ENCODE measurements around the gene PSD. TPM values are rescaled to one million over a fixed set of nuclear protein-coding genes. Genes with fewer than 3 reads are reported as not detected.

Gene PSD
- polyA plus RNA-seq, 1 experiment: 1.8 TPM

- TF ChIP-seq, protein P1, sequence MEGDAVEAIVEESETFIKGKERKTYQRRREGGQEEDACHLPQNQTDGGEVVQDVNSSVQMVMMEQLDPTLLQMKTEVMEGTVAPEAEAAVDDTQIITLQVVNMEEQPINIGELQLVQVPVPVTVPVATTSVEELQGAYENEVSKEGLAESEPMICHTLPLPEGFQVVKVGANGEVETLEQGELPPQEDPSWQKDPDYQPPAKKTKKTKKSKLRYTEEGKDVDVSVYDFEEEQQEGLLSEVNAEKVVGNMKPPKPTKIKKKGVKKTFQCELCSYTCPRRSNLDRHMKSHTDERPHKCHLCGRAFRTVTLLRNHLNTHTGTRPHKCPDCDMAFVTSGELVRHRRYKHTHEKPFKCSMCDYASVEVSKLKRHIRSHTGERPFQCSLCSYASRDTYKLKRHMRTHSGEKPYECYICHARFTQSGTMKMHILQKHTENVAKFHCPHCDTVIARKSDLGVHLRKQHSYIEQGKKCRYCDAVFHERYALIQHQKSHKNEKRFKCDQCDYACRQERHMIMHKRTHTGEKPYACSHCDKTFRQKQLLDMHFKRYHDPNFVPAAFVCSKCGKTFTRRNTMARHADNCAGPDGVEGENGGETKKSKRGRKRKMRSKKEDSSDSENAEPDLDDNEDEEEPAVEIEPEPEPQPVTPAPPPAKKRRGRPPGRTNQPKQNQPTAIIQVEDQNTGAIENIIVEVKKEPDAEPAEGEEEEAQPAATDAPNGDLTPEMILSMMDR (IDR thresholded peaks at IDR 0.05; ENCODE audit: insufficient read depth, low read depth, low read length): no peak
- Histone ChIP-seq H3K36me3 (ENCODE audit: control insufficient read depth, insufficient read depth, low read length) (peaks cover 24% of the 10 kb centered on the region), H3K4me3 (ENCODE audit: low read depth, low read length) (no peak overlapping the region), H3K27me3 (ENCODE audit: control insufficient read depth, insufficient read depth, low read length) (no peaks in the 10 kb centered on the region)
- ChIA-PET POLR2A (no interaction called here), CTCF (interaction anchor here (0.8 to 15.2 kb wide), 26 partner anchors 11 to 265 kb away, joined by 3 to 222 read pairs (median 4); partner anchors contain the start of genes CUEDC2, ELOVL3, FBXL15 and PITX3)
- no peak for DNase-seq (ENCODE audit: low read depth)
Measured at GRCh38 chr10:102400076-102400475, 18.5 kb downstream of the PSD start.

- POLR2A ChIA-PET: interaction anchor here (0.6 kb wide), 1 partner anchor 174 kb away, joined by 3 read pairs; the partner anchor contains the start of gene ELOVL3
- Histone ChIP-seq H3K36me3 (ENCODE audit: control insufficient read depth, insufficient read depth, low read length) (peaks cover 24% of the 10 kb centered on the region), H3K4me3 (ENCODE audit: low read depth, low read length) (peak overlapping the region; percentile 48), H3K27me3 (ENCODE audit: control insufficient read depth, insufficient read depth, low read length) (no peaks in the 10 kb centered on the region)
- no peak for DNase-seq (ENCODE audit: low read depth)
- CTCF ChIA-PET: interaction anchor here (0.5 to 15.2 kb wide), 34 partner anchors 11 to 879 kb away, joined by 3 to 222 read pairs (median 4); partner anchors contain the start of genes CUEDC2, ELOVL3, FBXL15 and GBF1
- TF ChIP-seq, protein P1 (IDR thresholded peaks at IDR 0.05; ENCODE audit: insufficient read depth, low read depth, low read length): peak; percentile 86
Measured at GRCh38 chr10:102399217-102400021, 19.2 kb downstream of the PSD start.

DNA sequence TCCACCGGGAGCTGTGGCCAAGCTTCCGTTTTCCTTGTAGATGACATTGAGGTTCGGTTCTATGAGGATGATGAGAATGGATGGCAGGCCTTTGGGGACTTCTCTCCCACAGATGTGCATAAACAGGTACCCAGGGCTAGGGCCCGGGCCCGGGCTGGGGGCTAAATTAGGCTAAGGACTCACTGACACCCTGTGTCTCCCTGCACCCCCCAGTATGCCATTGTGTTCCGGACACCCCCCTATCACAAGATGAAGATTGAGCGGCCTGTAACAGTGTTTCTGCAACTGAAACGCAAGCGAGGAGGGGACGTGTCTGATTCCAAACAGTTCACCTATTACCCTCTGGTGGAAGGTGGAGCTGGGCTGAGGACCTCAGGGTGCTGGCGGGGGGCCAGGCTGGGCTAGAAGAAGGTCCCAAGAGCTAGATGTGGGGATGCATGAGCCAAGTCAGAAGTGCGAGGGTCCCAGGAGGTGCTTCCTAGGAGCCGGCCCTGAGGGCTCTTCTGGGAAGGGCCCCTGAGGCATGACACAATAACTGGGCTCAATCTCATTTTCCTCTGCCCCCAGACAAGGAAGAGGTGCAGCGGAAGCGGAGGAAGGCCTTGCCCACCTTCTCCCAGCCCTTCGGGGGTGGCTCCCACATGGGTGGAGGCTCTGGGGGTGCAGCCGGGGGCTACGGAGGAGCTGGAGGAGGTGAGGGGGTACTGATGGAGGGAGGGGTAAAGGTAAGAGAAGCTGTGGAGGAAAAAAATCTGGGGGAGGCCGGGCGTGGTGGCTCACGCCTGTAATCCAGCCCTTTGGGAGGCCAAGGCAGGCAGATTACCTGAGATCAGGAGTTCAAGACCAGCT is 20.2 kb downstream of the PSD start:
- TF ChIP-seq, protein P1 (IDR thresholded peaks at IDR 0.05; ENCODE audit: insufficient read depth, low read depth, low read length): no peak
- ChIA-PET POLR2A (no interaction called here), CTCF (interaction anchor here (0.5 to 15.2 kb wide), 19 partner anchors 10 to 880 kb away, joined by 3 to 222 read pairs (median 4); partner anchors contain the start of genes FBXL15, GBF1 and PITX3)
- Histone ChIP-seq H3K4me3 (ENCODE audit: low read depth, low read length) (no peak overlapping the region), H3K36me3 (ENCODE audit: control insufficient read depth, insufficient read depth, low read length) (peaks cover 24% of the 10 kb centered on the region), H3K27me3 (ENCODE audit: control insufficient read depth, insufficient read depth, low read length) (no peaks in the 10 kb centered on the region)
- DNase-seq (ENCODE audit: low read depth): no peak

- ChIA-PET CTCF (interaction anchor here (2.4 to 15.2 kb wide), 6 partner anchors 14 to 228 kb away, joined by 9 to 222 read pairs (median 31); partner anchors contain the start of gene FBXL15), POLR2A (no interaction called here)
- TF ChIP-seq, protein P1 (IDR thresholded peaks at IDR 0.05; ENCODE audit: insufficient read depth, low read depth, low read length): no peak
- no peak for DNase-seq (ENCODE audit: low read depth)
- Histone ChIP-seq H3K4me3 (ENCODE audit: low read depth, low read length) (no peak overlapping the region), H3K36me3 (ENCODE audit: control insufficient read depth, insufficient read depth, low read length) (peaks cover 20% of the 10 kb centered on the region), H3K27me3 (ENCODE audit: control insufficient read depth, insufficient read depth, low read length) (no peaks in the 10 kb centered on the region)
Measured at GRCh38 chr10:102397222-102398171, 21.1 kb downstream of the PSD start.

Measured in BJ (cell line).